Panc1 (cell line): ENCODE results near the gene PPM1H. TPM values are rescaled to one million over a fixed set of nuclear protein-coding genes. Genes with fewer than 3 reads are reported as not detected.

Experiments
- ATAC-seq: fragments of 200-7000 bp; cut with Tn5 transposase; 2 replicates; pipeline ENCODE4 v1.9.1; 2020; ENCODE audit warnings: mild to moderate bottlenecking, moderate library complexity
- BruUV-seq: library from RNA; stranded (reverse); fragments of 400-500 nt; replicated peaks from 2 replicates; lab custom pipeline; 2021; lab: Mats Ljungman, UMichigan
- CTCF ChIA-PET: fragments of 300-600 bp; sonication (Branson Sonifier 250); formaldehyde crosslinking; loops from one replicate; lab custom pipeline; 2022; ENCODE audit warnings: antibody characterized with exemption; lab: Charles Lee
- POLR2A ChIA-PET: fragments of 300-600 bp; sonication (Branson Sonifier 250); formaldehyde crosslinking; loops from one replicate; lab custom pipeline; 2022; ENCODE audit warnings: antibody characterized with exemption; lab: Charles Lee
- DNase-seq: peaks from one replicate; pipeline ENCODE4 v3.0.0-alpha.2; 2010; ENCODE audit warnings: low read depth, low spot score
- H3K27ac ChIP-seq: 2 replicates; pipeline ENCODE4 v1.5.1; 2011; ENCODE audit warnings: mild to moderate bottlenecking, low read length, inconsistent platforms
- H3K27me3 ChIP-seq: fragments of 200-500 bp; sonication (Bioruptor generic); 2 replicates; pipeline ENCODE4 v1.6.0; 2014; ENCODE audit warnings: low read length, inconsistent platforms; ENCODE audit not compliant: control insufficient read depth, insufficient read depth
- H3K36me3 ChIP-seq: fragments of 200-500 bp; sonication (Bioruptor generic); 2 replicates; pipeline ENCODE4 v1.5.1; 2014; ENCODE audit warnings: inconsistent platforms, mild to moderate bottlenecking, low read length, moderate library complexity; ENCODE audit not compliant: control insufficient read depth, insufficient read depth
- H3K4me1 ChIP-seq: 2 replicates; pipeline ENCODE4 v1.5.1; 2011; ENCODE audit warnings: inconsistent platforms, mild to moderate bottlenecking, low read length, moderate library complexity; ENCODE audit not compliant: control insufficient read depth, insufficient read depth
- H3K4me3 ChIP-seq, 2 experiments: 2 replicates each; pipeline ENCODE4 v1.5.1; 2011 to 2012; ENCODE audit warnings: low read depth in 2 of 2, low read length in 2 of 2, mild to moderate bottlenecking in 2 of 2, inconsistent platforms in 1 of 2, moderate library complexity in 1 of 2
- H3K9me3 ChIP-seq: fragments of 200-500 bp; sonication (Bioruptor generic); 2 replicates; pipeline ENCODE4 v1.5.1; 2014; ENCODE audit warnings: low read depth, mild to moderate bottlenecking, inconsistent platforms, low read length, moderate library complexity; ENCODE audit not compliant: control insufficient read depth, insufficient read depth
- CTCF ChIP-seq: fragments of 450-650 bp; IDR thresholded peaks from 2 replicates; pipeline ENCODE4 v1.5.1; 2017; ENCODE audit warnings: mild to moderate bottlenecking
- POLR2AphosphoS5 ChIP-seq: IDR thresholded peaks from 2 replicates; pipeline ENCODE4 v1.6.1; 2012; ENCODE audit warnings: mild to moderate bottlenecking, low read depth, low read length, moderate library complexity
- REST ChIP-seq, 2 experiments: IDR thresholded peaks; 2 replicates each; pipeline ENCODE4 v1.6.1; 2011 to 2012; ENCODE audit warnings: low read depth in 2 of 2, control low read depth in 1 of 2, low read length in 1 of 2, mild to moderate bottlenecking in 1 of 2, moderate library complexity in 1 of 2; ENCODE audit not compliant: insufficient read depth in 1 of 2
- SIN3A ChIP-seq: IDR thresholded peaks from 2 replicates; pipeline ENCODE4 v1.6.1; 2012; ENCODE audit warnings: low read depth, mild to moderate bottlenecking, low read length, moderate library complexity, borderline replicate concordance; ENCODE audit not compliant: insufficient read depth
- TCF7L2 ChIP-seq: IDR thresholded peaks from 2 replicates; pipeline ENCODE4 v1.6.1; 2011; ENCODE audit warnings: mild to moderate bottlenecking, low read depth, low read length, inconsistent platforms
- in situ Hi-C: cut with HindIII; loops from 2 replicates; pipeline ENCODE4 v1.10.0; 2016; ENCODE audit warnings: low sequenced_read_pairs, low pct_unique_long_range_greater_than_20kb
- intact Hi-C: fragments of 100-400 bp; cut with micrococcal nuclease; formaldehyde crosslinking; loops from one replicate; pipeline ENCODE4 v1.10.0; 2022; ENCODE audit not compliant: unreplicated experiment
- total RNA-seq: library from RNA; stranded (reverse); gene quantifications from one replicate; pipeline ENCODE4 v1.2.1, GENCODE V29; 2021; ENCODE audit not compliant: unreplicated experiment

The PPM1H gene
- total RNA-seq, 1 experiment from 2014 or later, result 22.9 TPM

GRCh38 chr12:62713723-62714122, 221.2 kb downstream of the PPM1H start:
- ChIA-PET POLR2A (no interaction called here), CTCF (no interaction called here)
- Histone ChIP-seq H3K4me1 (peaks cover 56% of the 10 kb centered on the region), H3K27me3 (no peaks in the 10 kb centered on the region), H3K4me3 (no peak overlapping the region), H3K27ac (peak overlapping the region; percentile 84; the same call in 1 of the 2 replicates), H3K36me3 (no peaks in the 10 kb centered on the region), H3K9me3 (no peaks in the 10 kb centered on the region)
- no TSS peak for BruUV-seq
- TF ChIP-seq SIN3A (no peak), CTCF (no peak), REST (IDR thresholded peaks at IDR 0.05; ENCODE audit: insufficient read depth in 1 of 2, low read depth in 2 of 2, low read length in 1 of 2) (no peak), TCF7L2 (no peak), POLR2AphosphoS5 (no peak)
- intact Hi-C loops, result no loop called here
- in situ Hi-C loops, result no loop called here
- DNase-seq, result no peak
- ATAC-seq, result no peak

GRCh38 chr12:62712681-62713573, 222.0 kb downstream of the PPM1H start:
- no peak for TF ChIP-seq POLR2AphosphoS5
- TF ChIP-seq SIN3A, result no peak
- no peak for TF ChIP-seq REST (IDR thresholded peaks at IDR 0.05; ENCODE audit: insufficient read depth in 1 of 2, low read depth in 2 of 2, low read length in 1 of 2)
- TF ChIP-seq CTCF, result no peak
- TF ChIP-seq TCF7L2, result no peak
- no peak overlapping the region for H3K4me3 ChIP-seq
- in situ Hi-C loops (no loop called here), intact Hi-C loops (no loop called here)
- BruUV-seq, result no TSS peak
- ATAC-seq, result no peak
- ChIA-PET POLR2A (no interaction called here), CTCF (no interaction called here)
- no peaks in the 10 kb centered on the region for H3K27me3 ChIP-seq
- H3K9me3 ChIP-seq, result no peaks in the 10 kb centered on the region
- no peaks in the 10 kb centered on the region for H3K36me3 ChIP-seq
- H3K4me1 ChIP-seq, result peaks cover 54% of the 10 kb centered on the region
- peak overlapping the region; percentile 84 for H3K27ac ChIP-seq
- no peak for DNase-seq
